HG03460 (cell line): ENCODE measurements around the gene CDH12.
"Not testable (repeated sequence)": the region's sequence is repeated elsewhere in the genome, so short reads cannot be mapped to it uniquely, and the experiment has no call there.

ENCODE experiments used
- ATAC-seq: cut with Tn5 transposase; IDR thresholded peaks from one replicate; pipeline ENCODE4 v1.9.1; 2021; ENCODE audit not compliant: unreplicated experiment

The CDH12 gene

GRCh38 chr5:22051881-22052280, 801.3 kb downstream of the CDH12 start:
- no peak for ATAC-seq

- no peak for ATAC-seq
Observed at GRCh38 chr5:22050931-22051330, 802.2 kb downstream of the CDH12 start.

GRCh38 chr5:22044229-22044628, 808.9 kb downstream of the CDH12 start:
- ATAC-seq: no peak

- ATAC-seq: no peak
Observed at GRCh38 chr5:22036061-22036460, 817.1 kb downstream of the CDH12 start.

GRCh38 chr5:22033066-22033465, 820.1 kb downstream of the CDH12 start:
- no peak for ATAC-seq

GRCh38 chr5:22023784-22024183, 829.4 kb downstream of the CDH12 start:
- ATAC-seq: no peak

- not testable (repeated sequence) for ATAC-seq
Observed at GRCh38 chr5:22012893-22013292, 840.3 kb downstream of the CDH12 start.

GRCh38 chr5:22010808-22011207, 842.3 kb downstream of the CDH12 start:
- ATAC-seq: not testable (repeated sequence)

GRCh38 chr5:22001097-22001496, 852.0 kb downstream of the CDH12 start:
- ATAC-seq: not testable (repeated sequence)

- not testable (repeated sequence) for ATAC-seq
Observed at GRCh38 chr5:21985799-21986198, 867.3 kb downstream of the CDH12 start.

GRCh38 chr5:21951571-21951970, 901.6 kb downstream of the CDH12 start:
- ATAC-seq: not testable (repeated sequence)

- ATAC-seq: no peak
Observed at GRCh38 chr5:21931116-21931515, 922.0 kb downstream of the CDH12 start.

- peak; percentile 96 for ATAC-seq
Observed at GRCh38 chr5:21919414-21920022, 933.6 kb downstream of the CDH12 start.

- no peak for ATAC-seq
Observed at GRCh38 chr5:21918451-21918850, 934.7 kb downstream of the CDH12 start.

- ATAC-seq: no peak
Observed at GRCh38 chr5:21910731-21911130, 942.4 kb downstream of the CDH12 start.

- no peak for ATAC-seq
Observed at GRCh38 chr5:21895766-21896350, 957.3 kb downstream of the CDH12 start.

GRCh38 chr5:21893161-21893560, 960.0 kb downstream of the CDH12 start:
- ATAC-seq: no peak

GRCh38 chr5:21889581-21889980, 963.6 kb downstream of the CDH12 start:
- ATAC-seq: no peak

GRCh38 chr5:21882074-21882745, 970.9 kb downstream of the CDH12 start:
- ATAC-seq: no peak

GRCh38 chr5:21880164-21880563, 973.0 kb downstream of the CDH12 start:
- ATAC-seq: no peak

GRCh38 chr5:21862986-21863385, 990.2 kb downstream of the CDH12 start:
- no peak for ATAC-seq

- no peak for ATAC-seq
Observed at GRCh38 chr5:21858441-21858840, 994.7 kb downstream of the CDH12 start.
